ENCODE data around the gene RTN4RL1.

DNA sequence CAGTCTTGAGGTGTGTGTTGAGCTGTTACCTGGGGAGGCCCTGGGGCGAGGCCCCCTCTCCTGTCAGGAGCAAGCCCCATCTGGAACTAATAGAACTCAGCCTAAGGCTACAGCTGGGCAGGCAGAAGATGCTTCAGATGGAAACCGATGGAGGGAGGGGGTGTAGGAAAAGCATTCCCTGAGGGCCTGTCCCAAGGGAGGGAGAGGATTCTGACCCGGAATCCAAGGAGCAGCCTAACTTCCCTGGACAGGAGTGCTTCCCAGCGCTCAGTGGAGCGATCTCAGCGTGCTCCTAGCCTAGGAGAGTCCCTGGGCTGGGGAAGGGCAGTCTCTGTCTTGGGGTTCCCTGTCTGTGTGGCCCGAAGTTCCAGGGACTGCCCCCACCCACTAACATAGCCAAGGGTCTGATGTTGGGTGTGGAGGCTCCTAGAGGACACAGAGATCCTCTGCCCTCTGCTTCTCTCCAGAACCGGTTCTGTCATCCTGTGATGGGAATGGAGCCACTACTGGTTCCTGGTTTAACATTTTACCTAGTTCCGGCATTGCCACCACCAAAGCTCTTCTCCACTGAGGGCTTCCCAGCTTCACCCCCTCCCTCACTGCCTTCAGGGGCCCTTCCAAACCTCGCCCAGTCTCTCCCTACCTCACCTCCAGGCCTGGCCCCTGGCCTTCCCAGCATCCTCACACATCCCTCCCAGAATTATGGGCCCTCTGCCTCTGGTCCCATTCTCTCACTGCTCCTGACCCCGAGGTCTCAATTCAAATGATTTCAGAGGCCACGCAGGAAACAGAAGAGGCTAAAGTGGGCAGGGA is 58.7 kb downstream of the RTN4RL1 start:
- TF ChIP-seq, protein P1, sequence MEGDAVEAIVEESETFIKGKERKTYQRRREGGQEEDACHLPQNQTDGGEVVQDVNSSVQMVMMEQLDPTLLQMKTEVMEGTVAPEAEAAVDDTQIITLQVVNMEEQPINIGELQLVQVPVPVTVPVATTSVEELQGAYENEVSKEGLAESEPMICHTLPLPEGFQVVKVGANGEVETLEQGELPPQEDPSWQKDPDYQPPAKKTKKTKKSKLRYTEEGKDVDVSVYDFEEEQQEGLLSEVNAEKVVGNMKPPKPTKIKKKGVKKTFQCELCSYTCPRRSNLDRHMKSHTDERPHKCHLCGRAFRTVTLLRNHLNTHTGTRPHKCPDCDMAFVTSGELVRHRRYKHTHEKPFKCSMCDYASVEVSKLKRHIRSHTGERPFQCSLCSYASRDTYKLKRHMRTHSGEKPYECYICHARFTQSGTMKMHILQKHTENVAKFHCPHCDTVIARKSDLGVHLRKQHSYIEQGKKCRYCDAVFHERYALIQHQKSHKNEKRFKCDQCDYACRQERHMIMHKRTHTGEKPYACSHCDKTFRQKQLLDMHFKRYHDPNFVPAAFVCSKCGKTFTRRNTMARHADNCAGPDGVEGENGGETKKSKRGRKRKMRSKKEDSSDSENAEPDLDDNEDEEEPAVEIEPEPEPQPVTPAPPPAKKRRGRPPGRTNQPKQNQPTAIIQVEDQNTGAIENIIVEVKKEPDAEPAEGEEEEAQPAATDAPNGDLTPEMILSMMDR (optimal IDR thresholded peaks at IDR 0.05 in 1 of 3, IDR thresholded peaks at IDR 0.05 in 1 of 3, conservative IDR thresholded peaks at IDR 0.05 in 1 of 3; ENCODE audit: extremely low read depth in 1 of 3, insufficient read depth in 2 of 3, low read length in 3 of 3), result no peak
- no peak for TF ChIP-seq EZH2 (IDR thresholded peaks at IDR 0.05; ENCODE audit: low read length)

Measured in keratinocyte (primary cell).